Measurements from ENCODE around the gene SCAMP5. TPM values are rescaled to one million over a fixed set of nuclear protein-coding genes. Genes with fewer than 3 reads are reported as not detected.
A peak's percentile ranks its signal among the peaks of the same experiment; 100 is the strongest.

The SCAMP5 gene
- total RNA-seq, 1 donor from 2014 or later = 13.9 TPM

GRCh38 chr15:75019916-75020315 is 24.6 kb downstream of the SCAMP5 start:
- no peaks in the 10 kb centered on the region for H3K27me3 ChIP-seq (ENCODE audit: control insufficient read depth, insufficient read depth, low read length)
- H3K4me3 ChIP-seq (ENCODE audit: low read depth, low read length) = no peak overlapping the region
- DNase-seq (ENCODE audit: low read depth) = no peak
- no peak for TF ChIP-seq CTCF (IDR thresholded peaks at IDR 0.05; ENCODE audit: insufficient read depth, low read length, poor library complexity, severe bottlenecking)
- no peaks in the 10 kb centered on the region for H3K36me3 ChIP-seq (ENCODE audit: control insufficient read depth, insufficient read depth, low read length)

- Histone ChIP-seq H3K27me3 (ENCODE audit: control insufficient read depth, insufficient read depth, low read length) (no peaks in the 10 kb centered on the region), H3K4me3 (ENCODE audit: low read depth, low read length) (no peak overlapping the region), H3K36me3 (ENCODE audit: control insufficient read depth, insufficient read depth, low read length) (no peaks in the 10 kb centered on the region)
- DNase-seq (ENCODE audit: low read depth) = no peak
- TF ChIP-seq CTCF (IDR thresholded peaks at IDR 0.05; ENCODE audit: insufficient read depth, low read length, poor library complexity, severe bottlenecking) = no peak
These were observed 26.0 kb downstream of the SCAMP5 start for GRCh38 chr15:75021341-75021740.

DNA sequence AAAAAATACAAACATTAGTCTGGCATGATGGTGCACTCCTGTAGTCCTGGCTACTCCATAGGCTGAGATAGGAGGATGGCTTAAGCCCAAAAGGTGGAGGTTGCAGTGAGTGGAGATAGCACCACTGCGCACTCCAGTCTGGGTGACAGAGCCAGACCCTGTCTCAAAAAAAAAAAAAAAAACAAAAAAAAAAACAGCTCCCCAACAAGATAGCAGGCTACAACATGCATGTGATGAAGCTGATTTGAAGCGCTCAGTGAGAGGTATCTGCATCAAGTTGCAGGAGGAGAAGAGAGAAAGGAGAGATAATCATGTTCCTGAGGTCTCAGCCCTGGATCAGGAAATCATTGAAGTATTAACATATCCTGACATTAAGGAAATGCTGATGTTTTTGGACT is 27.4 kb downstream of the SCAMP5 start:
- no peaks in the 10 kb centered on the region for H3K36me3 ChIP-seq (ENCODE audit: control insufficient read depth, insufficient read depth, low read length)
- no peak overlapping the region for H3K4me3 ChIP-seq (ENCODE audit: low read depth, low read length)
- TF ChIP-seq CTCF (IDR thresholded peaks at IDR 0.05; ENCODE audit: insufficient read depth, low read length, poor library complexity, severe bottlenecking) = no peak

DNA sequence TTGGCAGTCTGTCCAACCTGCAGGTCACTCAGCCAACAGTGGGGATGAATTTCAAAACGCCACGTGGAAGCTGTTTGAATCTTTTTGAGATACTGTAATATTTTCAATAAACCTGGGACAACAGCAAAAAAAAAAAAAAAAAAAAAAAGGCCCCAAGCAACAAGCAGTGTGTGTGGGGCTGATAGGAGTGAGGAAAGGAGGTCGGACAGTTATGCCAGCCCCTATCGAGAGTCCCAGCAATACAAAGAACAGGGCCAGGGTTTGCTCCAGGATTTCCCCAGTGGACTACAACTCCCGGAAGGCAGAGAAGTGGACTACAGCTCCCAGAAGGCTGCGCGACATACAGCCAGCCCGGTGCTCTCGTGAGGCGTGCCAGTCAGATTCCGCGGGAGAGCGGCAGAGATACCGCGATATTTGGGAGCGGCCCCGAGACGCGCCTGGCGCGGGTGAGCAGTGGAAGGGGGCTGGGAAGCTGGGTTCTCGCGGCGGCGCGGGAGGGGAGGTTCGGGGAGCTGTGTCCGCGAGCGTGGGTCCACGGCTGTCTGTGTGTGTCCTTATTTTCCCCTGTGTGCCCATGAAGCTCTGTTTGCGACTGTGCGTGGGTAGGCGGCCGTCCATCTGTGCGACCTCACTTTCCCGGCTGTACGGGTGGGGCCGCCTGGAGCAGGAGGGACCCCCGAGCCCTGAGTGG is 28.0 kb downstream of the SCAMP5 start, which contains the start of gene PPCDC:
Gene PPCDC, plus strand, starts transcription at position 410 of the 691 bp plus-strand sequence. CDS start 4,729 bp downstream, outside the sequence.
- Histone ChIP-seq H3K36me3 (ENCODE audit: control insufficient read depth, insufficient read depth, low read length) (no peaks in the 10 kb centered on the region), H3K4me3 (ENCODE audit: low read depth, low read length) (peak within 1 kb of the TSS; percentile 89), H3K27me3 (ENCODE audit: control insufficient read depth, insufficient read depth, low read length) (no peaks in the 10 kb centered on the region)
- peak; percentile 78 for DNase-seq (ENCODE audit: low read depth)
- no peak for TF ChIP-seq CTCF (IDR thresholded peaks at IDR 0.05; ENCODE audit: insufficient read depth, low read length, poor library complexity, severe bottlenecking)

More for the DNA sequence above, 27.4 kb downstream of the SCAMP5 start:
- no peak for DNase-seq (ENCODE audit: low read depth)
- H3K27me3 ChIP-seq (ENCODE audit: control insufficient read depth, insufficient read depth, low read length) = no peaks in the 10 kb centered on the region

DNA sequence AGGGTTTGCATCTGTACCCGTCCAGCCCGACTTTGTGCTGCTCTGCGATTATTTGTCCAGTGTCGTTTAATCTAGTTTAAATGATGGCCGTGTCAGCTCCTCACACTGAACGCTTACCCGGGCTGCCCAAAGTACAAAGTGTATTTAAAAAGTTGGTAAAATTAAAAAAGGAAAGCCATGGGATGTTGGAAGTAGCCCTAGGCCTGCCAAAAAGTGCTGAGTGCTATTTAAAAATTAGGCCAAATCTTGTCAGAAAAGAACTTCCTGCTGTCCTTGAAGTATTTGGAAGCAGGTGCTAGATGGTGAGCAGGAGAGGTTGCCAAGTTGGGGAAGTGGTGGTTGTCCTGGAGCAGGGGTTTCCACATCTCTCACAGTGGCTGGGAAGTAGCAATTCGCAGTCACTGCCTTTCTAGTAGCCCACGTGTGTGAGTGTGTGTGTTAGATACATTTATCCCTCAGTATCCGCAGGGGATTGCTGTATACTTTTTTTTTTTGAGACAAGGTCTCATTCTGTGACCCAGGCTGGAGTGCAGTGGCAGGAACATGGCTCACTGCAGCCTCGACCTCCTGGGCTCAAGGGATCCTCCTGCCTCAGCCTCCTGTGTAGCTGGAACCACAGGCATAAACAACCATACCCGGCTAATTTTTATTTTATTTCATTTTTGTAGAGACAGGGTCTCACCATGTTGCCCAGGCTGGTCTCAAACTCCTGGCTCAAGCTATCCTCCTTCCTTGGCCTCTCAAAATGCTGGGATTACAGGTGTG is 28.7 kb downstream of the SCAMP5 start:
- peak overlapping the region; percentile 89 for H3K4me3 ChIP-seq (ENCODE audit: low read depth, low read length)
- no peaks in the 10 kb centered on the region for H3K27me3 ChIP-seq (ENCODE audit: control insufficient read depth, insufficient read depth, low read length)
- no peaks in the 10 kb centered on the region for H3K36me3 ChIP-seq (ENCODE audit: control insufficient read depth, insufficient read depth, low read length)
- TF ChIP-seq CTCF (IDR thresholded peaks at IDR 0.05; ENCODE audit: insufficient read depth, low read length, poor library complexity, severe bottlenecking) = no peak
- DNase-seq (ENCODE audit: low read depth) = no peak
